Measurements from ENCODE around the gene LTV1.

DNA sequence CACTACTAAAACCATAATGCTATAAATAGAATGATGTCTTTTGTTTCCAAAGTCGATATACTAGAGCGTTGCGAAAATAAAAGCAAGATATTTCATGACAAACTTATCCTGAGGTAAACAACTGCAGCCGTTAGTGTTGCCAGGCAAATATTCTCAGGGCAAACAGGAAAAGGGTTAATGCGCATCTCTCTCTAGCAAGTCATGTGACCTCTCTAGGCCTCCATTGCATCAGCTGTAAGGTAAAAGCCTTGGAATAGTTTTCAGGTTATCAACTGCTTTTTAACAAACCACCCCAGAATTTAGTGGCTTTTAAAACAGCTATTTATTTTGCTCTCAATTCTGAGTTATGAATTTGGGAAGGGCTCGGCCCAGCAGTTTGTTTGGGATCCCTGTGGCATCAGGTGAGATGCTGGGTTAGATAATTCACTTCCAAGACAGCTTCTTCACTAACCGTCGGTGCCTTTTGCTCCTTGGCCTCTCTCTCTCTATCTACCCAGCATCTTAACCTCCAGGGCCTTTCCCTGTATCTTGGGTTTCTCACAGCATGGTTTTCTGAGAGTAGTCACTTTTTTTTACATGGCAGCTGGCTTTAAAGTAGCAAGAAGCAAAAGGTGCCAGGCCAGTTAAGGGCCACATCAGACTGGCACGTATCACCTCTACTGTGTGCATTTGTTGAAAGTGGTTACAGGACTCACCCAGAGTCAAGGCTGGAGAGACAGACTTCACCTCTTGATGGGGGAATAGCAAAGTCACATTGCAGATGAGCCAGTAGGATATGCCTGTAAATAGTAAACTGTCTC, 39.2 kb upstream of the LTV1 start:
- TF ChIP-seq, protein P1, sequence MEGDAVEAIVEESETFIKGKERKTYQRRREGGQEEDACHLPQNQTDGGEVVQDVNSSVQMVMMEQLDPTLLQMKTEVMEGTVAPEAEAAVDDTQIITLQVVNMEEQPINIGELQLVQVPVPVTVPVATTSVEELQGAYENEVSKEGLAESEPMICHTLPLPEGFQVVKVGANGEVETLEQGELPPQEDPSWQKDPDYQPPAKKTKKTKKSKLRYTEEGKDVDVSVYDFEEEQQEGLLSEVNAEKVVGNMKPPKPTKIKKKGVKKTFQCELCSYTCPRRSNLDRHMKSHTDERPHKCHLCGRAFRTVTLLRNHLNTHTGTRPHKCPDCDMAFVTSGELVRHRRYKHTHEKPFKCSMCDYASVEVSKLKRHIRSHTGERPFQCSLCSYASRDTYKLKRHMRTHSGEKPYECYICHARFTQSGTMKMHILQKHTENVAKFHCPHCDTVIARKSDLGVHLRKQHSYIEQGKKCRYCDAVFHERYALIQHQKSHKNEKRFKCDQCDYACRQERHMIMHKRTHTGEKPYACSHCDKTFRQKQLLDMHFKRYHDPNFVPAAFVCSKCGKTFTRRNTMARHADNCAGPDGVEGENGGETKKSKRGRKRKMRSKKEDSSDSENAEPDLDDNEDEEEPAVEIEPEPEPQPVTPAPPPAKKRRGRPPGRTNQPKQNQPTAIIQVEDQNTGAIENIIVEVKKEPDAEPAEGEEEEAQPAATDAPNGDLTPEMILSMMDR (IDR thresholded peaks at IDR 0.05; ENCODE audit: insufficient read depth, low read depth, low read length), result no peak
- no peak for TF ChIP-seq EZH2 (IDR thresholded peaks at IDR 0.05; ENCODE audit: insufficient read depth, low read length)

Measured in astrocyte (in vitro differentiated cells and primary cell).